K562 (cell line): ENCODE measurements around the gene SMG9. TPM values are rescaled to one million over a fixed set of nuclear protein-coding genes. Genes with fewer than 3 reads are reported as not detected.
A peak's percentile ranks its signal among the peaks of the same experiment; 100 is the strongest.

Source experiments
- ATAC-seq: fragments of 200-7000 bp; cut with Tn5 transposase; 3 replicates; pipeline ENCODE4 v1.9.1; 2020; ENCODE audit warnings: moderate library complexity
- BruUV-seq: library from RNA; stranded (reverse); fragments of 400-500 nt; replicated peaks from 2 replicates; lab custom pipeline; 2021; lab: Mats Ljungman, UMichigan
- CTCF ChIA-PET: fragments of 300-600 bp; formaldehyde crosslinking; extraction: SDS; loops from one replicate; lab custom pipeline; 2021; ENCODE audit warnings: low intra/inter-chr PET ratio; lab: Yijun Ruan, JAX
- POLR2A ChIA-PET: fragments of 300-600, 350-650 bp; sonication (Branson Sonifier 250); formaldehyde crosslinking; extraction: SDS; loops from one replicate; lab custom pipeline; 2021; ENCODE audit warnings: antibody characterized with exemption, inconsistent platforms; lab: Yijun Ruan, JAX
- DNase-seq, 4 experiments: peaks; one replicate each; pipeline versions ENCODE4 v3.0.0 to v3.0.0-alpha.2; 2011 to 2018; ENCODE audit warnings: low spot score in 3 of 4, mixed read lengths in 3 of 4; ENCODE audit errors: extremely low read depth in 1 of 4
- FAIRE-seq: peaks from 2 replicates; lab custom pipeline; 2011; peaks lifted over from hg19 to GRCh38; lab: Jason Lieb, UNC
- H2AFZ ChIP-seq: 2 replicates; pipeline ENCODE4 v1.6.0; 2011; ENCODE audit warnings: low read depth, low read length, control low read depth, inconsistent platforms
- H3K27ac ChIP-seq: fragments of 200-600 bp; 3 replicates; pipeline ENCODE4 v1.8.0; 2011; ENCODE audit warnings: low read depth, mild to moderate bottlenecking, control low read depth, inconsistent platforms, low read length, moderate library complexity, mixed read lengths; ENCODE audit errors: extremely low read depth
- H3K27me3 ChIP-seq, 2 experiments: fragments of 300-600 bp in 1 of 2; 2 replicates in 1 of 2; 3 replicates in 1 of 2; pipeline versions ENCODE4 v1.6.0 to v1.8.0; 2011; ENCODE audit warnings: inconsistent platforms in 2 of 2, low read length in 2 of 2, mild to moderate bottlenecking in 1 of 2, mixed read lengths in 1 of 2, moderate library complexity in 1 of 2; ENCODE audit not compliant: control insufficient read depth in 2 of 2, insufficient read depth in 2 of 2
- H3K36me3 ChIP-seq: fragments of 300-600 bp; 3 replicates; pipeline ENCODE4 v1.8.0; 2011; ENCODE audit warnings: mild to moderate bottlenecking, low read length, inconsistent platforms; ENCODE audit not compliant: control insufficient read depth, insufficient read depth
- H3K4me1 ChIP-seq, 2 experiments: fragments of 200-600 bp in 1 of 2; replicated peaks in 1 of 2; 2 replicates in 1 of 2; 3 replicates in 1 of 2; pipeline versions ENCODE4 v1.5.1 to v1.8.0; 2011; ENCODE audit warnings: inconsistent platforms in 2 of 2, low read length in 2 of 2, mild to moderate bottlenecking in 1 of 2, mixed read lengths in 1 of 2, moderate library complexity in 1 of 2; ENCODE audit not compliant: control insufficient read depth in 2 of 2, insufficient read depth in 2 of 2
- H3K4me2 ChIP-seq: 2 replicates; pipeline ENCODE4 v1.6.1; 2011; ENCODE audit warnings: low read length, control low read depth, inconsistent platforms, mixed read lengths; ENCODE audit not compliant: insufficient read depth
- H3K4me3 ChIP-seq: fragments of 200-600 bp; sonication (generic), shearing (Covaris generic); 2 replicates; pipeline ENCODE4 v1.5.1; 2016; ENCODE audit warnings: control low read depth, inconsistent platforms
- H3K79me2 ChIP-seq: fragments of 200-600 bp; 3 replicates; pipeline ENCODE4 v1.8.0; 2011; ENCODE audit warnings: low read length, inconsistent platforms; ENCODE audit not compliant: control insufficient read depth, insufficient read depth
- H3K9ac ChIP-seq, 2 experiments: 2 replicates each; pipeline versions ENCODE4 v1.6.0 to v1.6.1; 2011; ENCODE audit warnings: low read depth in 2 of 2, low read length in 2 of 2, control low read depth in 1 of 2, inconsistent platforms in 1 of 2, mild to moderate bottlenecking in 1 of 2, mixed read lengths in 1 of 2; ENCODE audit not compliant: insufficient read depth in 1 of 2
- H3K9me1 ChIP-seq: one replicate; pipeline ENCODE4 v1.6.0; 2011; ENCODE audit warnings: inconsistent platforms, mild to moderate bottlenecking, low read length, moderate library complexity; ENCODE audit not compliant: control insufficient read depth, insufficient read depth
- H3K9me3 ChIP-seq: replicated peaks from 2 replicates; pipeline ENCODE4 v1.5.1; 2011; ENCODE audit warnings: low read depth, low read length, inconsistent platforms; ENCODE audit not compliant: control insufficient read depth, insufficient read depth
- H4K20me1 ChIP-seq: replicated peaks from 2 replicates; pipeline ENCODE4 v1.6.1; 2011; ENCODE audit warnings: low read length, inconsistent platforms, mixed read lengths; ENCODE audit not compliant: control insufficient read depth, insufficient read depth
- ASH1L ChIP-seq: fragments of 450-650 bp; IDR thresholded peaks from 2 replicates; pipeline ENCODE4 v1.6.1; 2018; ENCODE audit warnings: borderline replicate concordance, mild to moderate bottlenecking, low read depth; ENCODE audit not compliant: partially characterized antibody
- HEY1 ChIP-seq: fragments of 250-450 bp; sonication (Bioruptor Pico); IDR thresholded peaks from 2 replicates; pipeline ENCODE4 v1.5.0; 2020; ENCODE audit warnings: mild to moderate bottlenecking, moderate library complexity, borderline replicate concordance
- KDM4B ChIP-seq, 2 experiments: fragments of 450-650 bp in 1 of 2; sonication (generic) in 1 of 2; IDR thresholded peaks; 2 replicates each; pipeline ENCODE4 v1.6.1; 2016 to 2017; ENCODE audit warnings: borderline replicate concordance in 2 of 2, antibody characterized with exemption in 1 of 2, low read depth in 1 of 2, mild to moderate bottlenecking in 1 of 2
- NR0B1 ChIP-seq: fragments of 450-650 bp; IDR thresholded peaks from one replicate; pipeline ENCODE4 v1.6.1; 2018; ENCODE audit warnings: mild to moderate bottlenecking, moderate library complexity; ENCODE audit not compliant: partially characterized antibody
- POLR3G ChIP-seq: IDR thresholded peaks from 2 replicates; pipeline ENCODE4 v1.6.1; 2011; ENCODE audit not compliant: insufficient read length, insufficient replicate concordance; ENCODE audit errors: extremely low read depth
- SMAD3 ChIP-seq: fragments of 450-650 bp; formaldehyde crosslinking; conservative IDR thresholded peaks from 2 replicates; pipeline ENCODE4 v1.4.0; 2020; ENCODE audit warnings: mild to moderate bottlenecking
- ZMIZ1 ChIP-seq, 2 experiments: fragments of 150-350 bp in 1 of 2; IDR thresholded peaks; 2 replicates each; pipeline ENCODE4 v1.6.1; 2012 to 2016; ENCODE audit warnings: low read depth in 2 of 2, low read length in 2 of 2, mild to moderate bottlenecking in 1 of 2, moderate library complexity in 1 of 2
- WGBS: fragments of 100-300 bp; shearing (Covaris generic); methylation state at CpG from one replicate; pipeline ENCODE4 v1.1.6; 2016; ENCODE audit warnings: low coverage, mixed read lengths; ENCODE audit not compliant: insufficient coverage; ENCODE audit errors: missing lambda C conversion rate; 5-methylcytosine and 5-hydroxymethylcytosine counted together
- in situ Hi-C: fragments of 300-500 bp; cut with MboI; formaldehyde crosslinking; loops from 4 replicates; pipeline ENCODE4 v1.15.0; 2018; ENCODE audit warnings: inconsistent platforms, mixed read lengths
- intact Hi-C: fragments of 100-400 bp; cut with micrococcal nuclease; formaldehyde crosslinking; loops from 2 replicates; pipeline ENCODE4 v1.14.2; 2022
- polyA plus RNA-seq, 8 experiments: library from polyadenylated mRNA; depleted of rRNA in 4 of 8; stranded (reverse) in 5 of 8; unstranded in 3 of 8; fragments of >200 nt; fragmentation: Nextera tagmentation in 2 of 8; fragmentation: Illumina TruSeq in 1 of 8; extraction: Ambion mirVana in 2 of 8; extraction: Trizol in 1 of 8; gene quantifications; 2 replicates each; pipeline versions ENCODE4 v1.2.1 to v1.2.3, GENCODE V29; 2011 to 2014; ENCODE audit warnings: inconsistent platforms in 1 of 8, missing spikeins in 1 of 8
- total RNA-seq, 7 experiments: library from RNA; depleted of rRNA in 6 of 7; stranded (reverse); fragments of >200 nt in 6 of 7; fragmentation: Illumina TruSeq in 2 of 7; extraction: Trizol in 2 of 7; gene quantifications; 2 replicates each; pipeline versions ENCODE4 v1.2.1 to v1.2.3, GENCODE V29; 2011 to 2021; ENCODE audit warnings: low replicate concordance in 1 of 7

SMG9 gene
- total and polyA plus RNA-seq, 9 of the 15 experiments (the other 6 are each of a cell fraction or from before 2014, with no cell fraction given): 1.7 to 79.7 (median 40.2) TPM

GRCh38 chr19:43748685-43749084, 6.1 kb downstream of the SMG9 start:
- no peaks in the 10 kb centered on the region for H3K27me3 ChIP-seq
- intact Hi-C loops (no loop called here), in situ Hi-C loops (loop anchor here (5.0 kb wide), 1 partner anchor 34 kb away; the partner anchor contains the start of gene KCNN4)
- peaks cover 28% of the 10 kb centered on the region for H3K79me2 ChIP-seq
- peaks cover 8 to 14% of the 10 kb centered on the region in 2 experiments for H3K4me1 ChIP-seq
- no peaks in the 10 kb centered on the region for H3K9me3 ChIP-seq
- no peak overlapping the region for H3K27ac ChIP-seq
- no peaks in the 10 kb centered on the region for H3K9me1 ChIP-seq
- no peak overlapping the region for H3K4me3 ChIP-seq
- CTCF ChIA-PET: interaction anchor here (0.7 kb wide), 1 partner anchor 27 kb away, joined by 3 read pairs; no protein-coding TSS in a partner anchor
- 85% methylated on average over 4 of the region's 4 CpGs for WGBS
- DNase-seq (no peak), ATAC-seq (no peak), FAIRE-seq (no peak)
- TF ChIP-seq HEY1 (CRISPR knock-in tag) (no peak), POLR3G (no peak), SMAD3 (CRISPR knock-in tag) (no peak), ZMIZ1 (IDR thresholded peaks at IDR 0.05; ENCODE audit: low read depth in 2 of 2, low read length in 2 of 2) (no peak), ASH1L (no peak), KDM4B (IDR thresholded peaks at IDR 0.05; ENCODE audit: borderline replicate concordance in 2 of 2, low read depth in 1 of 2) (no peak), NR0B1 (no peak)
- peak overlapping the region in 1 of 2 experiments; percentile 53; a peak in 1 of 4 replicates for H3K9ac ChIP-seq
- BruUV-seq: no TSS peak
- H4K20me1 ChIP-seq: no peaks in the 10 kb centered on the region
- POLR2A ChIA-PET: interaction anchor here (0.9 kb wide), 1 partner anchor 61 kb away, joined by 3 read pairs; no protein-coding TSS in a partner anchor
- peaks cover 86% of the 10 kb centered on the region for H3K36me3 ChIP-seq
- no peak overlapping the region for H2AFZ ChIP-seq
- no peak overlapping the region for H3K4me2 ChIP-seq
